Stomach (tissue), 9 donors: ENCODE results near the gene EIF4A2. TPM values are rescaled to one million over a fixed set of nuclear protein-coding genes. Genes with fewer than 3 reads are reported as not detected.

Experiments
- DNase-seq, 2 donors: peaks; one replicate each; pipeline versions ENCODE4 v3.0.0 to v3.0.0-alpha.2; 2013 to 2019
- H3K27ac ChIP-seq, 5 donors: fragments of 200-600 bp in 4 of 5; sonication (generic) in 4 of 5; one replicate each; pipeline ENCODE4 v1.5.1; 2013 to 2019; ENCODE audit warnings: mild to moderate bottlenecking in 1 of 5, moderate library complexity in 1 of 5
- H3K27me3 ChIP-seq, 3 donors: fragments of 200-600 bp; sonication (generic); one replicate each; pipeline ENCODE4 v1.5.1; 2017 to 2019; ENCODE audit warnings: mixed run types in 1 of 3
- H3K36me3 ChIP-seq, 4 donors: fragments of 200-600 bp; sonication (generic); 1 replicate in 3 of 4; 2 replicates in 1 of 4; pipeline ENCODE4 v1.5.1; 2016 to 2019
- H3K4me1 ChIP-seq, 4 donors: fragments of 200-600 bp; sonication (generic); one replicate each; pipeline ENCODE4 v1.5.1; 2016 to 2019
- H3K4me3 ChIP-seq, 4 donors: fragments of 200-600 bp; sonication (generic) in 3 of 4; one replicate each; pipeline ENCODE4 v1.5.1; 2016 to 2019; ENCODE audit warnings: mild to moderate bottlenecking in 1 of 4
- H3K9me3 ChIP-seq, 4 donors: fragments of 200-600 bp; sonication (generic); one replicate each; pipeline ENCODE4 v1.5.1; 2016 to 2019
- EP300 ChIP-seq: sonication (generic); formaldehyde crosslinking; IDR thresholded peaks from one replicate; pipeline ENCODE4 v1.6.1; 2017; ENCODE audit warnings: antibody characterized with exemption
- POLR2A ChIP-seq, 4 donors: fragments of 450-650 bp; IDR thresholded peaks; one replicate each; pipeline ENCODE4 v1.6.1; 2016; ENCODE audit warnings: antibody characterized with exemption in 4 of 4, control low read depth in 2 of 4, mild to moderate bottlenecking in 1 of 4, moderate library complexity in 1 of 4
- POLR2AphosphoS5 ChIP-seq, 3 donors: sonication (generic); formaldehyde crosslinking; IDR thresholded peaks; one replicate each; pipeline ENCODE4 v1.6.1; 2016; ENCODE audit warnings: antibody characterized with exemption in 3 of 3
- WGBS, 5 donors: extraction: QIAGEN DNeasy Blood & Tissue Kit in 3 of 5; methylation state at CpG; one replicate each; pipeline versions ENCODE4 v1.1.5 to v1.1.7; 2013 to 2018; 5-methylcytosine and 5-hydroxymethylcytosine counted together
- intact Hi-C: fragments of 100-400 bp; cut with DNase I; formaldehyde crosslinking; loops from one replicate; pipeline ENCODE4 v1.15.1; 2023; ENCODE audit warnings: low total_unique reads
- polyA plus RNA-seq, 3 donors: library from polyadenylated mRNA; stranded (reverse); fragments of 200-250 nt; gene quantifications; one replicate each; pipeline ENCODE4 v1.2.3, GENCODE V29; 2013
- total RNA-seq, 5 donors: library from RNA; depleted of rRNA; stranded (reverse); fragments of >200 nt; gene quantifications; one replicate each; pipeline versions ENCODE4 v1.1.0 to v1.2.3, GENCODE V29; 2014 to 2016
- TF ChIP-seq, protein P1 (sequence below), 7 experiments: fragments of 450-650 bp in 4 of 7; fragments of 200-600 bp in 3 of 7; sonication (generic) in 3 of 7; IDR thresholded peaks; one replicate each; pipeline ENCODE4 v1.5.1; 2016 to 2019; ENCODE audit warnings: antibody characterized with exemption in 7 of 7, control low read depth in 2 of 7, mild to moderate bottlenecking in 1 of 7
- donor health status: healthy with polysubstance abuse.
- donor health status: Bipolar disorder and iron deficiency.
- donor health status: healthy.

Gene EIF4A2
- total and polyA plus RNA-seq, 8 donors = 165 to 1,058 (median 391) TPM

DNA sequence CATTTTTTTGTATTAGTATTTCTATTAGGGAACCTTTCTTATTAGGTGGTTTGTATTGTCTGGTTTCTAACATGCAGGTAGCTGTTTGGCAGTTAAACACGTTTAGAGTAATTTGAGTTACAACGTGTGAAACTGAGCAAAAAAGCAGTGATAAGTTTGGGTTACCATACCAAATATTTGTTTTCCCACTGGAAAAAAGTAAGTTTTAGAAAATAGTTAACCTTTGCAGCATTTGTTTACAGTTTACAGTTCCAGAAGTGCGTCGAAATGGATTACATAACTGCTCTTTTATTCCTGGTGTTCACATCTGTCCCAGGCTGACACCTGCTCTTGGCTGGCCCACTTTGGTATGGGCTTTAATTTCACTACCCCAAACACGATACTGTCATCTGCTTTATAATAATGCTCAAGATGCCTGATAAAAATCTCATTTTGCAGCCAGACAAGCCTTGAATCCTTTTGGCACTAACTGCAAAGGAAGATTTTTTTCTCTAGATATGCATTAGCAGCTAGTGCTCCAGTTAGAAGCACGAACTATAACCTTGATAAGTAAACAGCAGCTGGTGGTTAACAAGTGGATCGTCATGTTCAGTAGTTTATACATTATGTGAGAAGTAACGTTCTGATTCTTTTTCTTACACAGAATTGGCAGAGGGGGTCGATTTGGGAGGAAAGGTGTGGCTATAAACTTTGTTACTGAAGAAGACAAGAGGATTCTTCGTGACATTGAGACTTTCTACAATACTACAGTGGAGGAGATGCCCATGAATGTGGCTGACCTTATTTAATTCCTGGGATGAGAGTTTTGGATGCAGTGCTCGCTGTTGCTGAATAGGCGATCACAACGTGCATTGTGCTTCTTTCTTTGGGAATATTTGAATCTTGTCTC is 5.3 kb downstream of the EIF4A2 start:
- peaks cover 40 to 62% (median 51%) of the 10 kb centered on the region in 4 donors for H3K4me1 ChIP-seq
- DNase-seq = no peak
- intact Hi-C loops = loop anchor here (10.0 kb wide), 1 partner anchor 214 kb away; the partner anchor contains the start of gene DNAJB11
- no peaks in the 10 kb centered on the region for H3K27me3 ChIP-seq
- H3K27ac ChIP-seq = peak overlapping the region in 1 of 5 donors; percentile 16
- WGBS, 5 donors = 35 to 43% (median 38%) methylated on average over 13 of the region's 13 CpGs
- peaks cover 58 to 90% (median 78%) of the 10 kb centered on the region in 4 donors for H3K36me3 ChIP-seq
- H3K4me3 ChIP-seq = peak overlapping the region in 2 of 4 donors; percentile 74 to 98
- H3K9me3 ChIP-seq = no peaks in the 10 kb centered on the region
- TF ChIP-seq POLR2AphosphoS5 (IDR thresholded peaks at IDR 0.05) (no peak), EP300 (no peak), POLR2A (IDR thresholded peaks at IDR 0.05) (no peak)
- TF ChIP-seq, protein P1, sequence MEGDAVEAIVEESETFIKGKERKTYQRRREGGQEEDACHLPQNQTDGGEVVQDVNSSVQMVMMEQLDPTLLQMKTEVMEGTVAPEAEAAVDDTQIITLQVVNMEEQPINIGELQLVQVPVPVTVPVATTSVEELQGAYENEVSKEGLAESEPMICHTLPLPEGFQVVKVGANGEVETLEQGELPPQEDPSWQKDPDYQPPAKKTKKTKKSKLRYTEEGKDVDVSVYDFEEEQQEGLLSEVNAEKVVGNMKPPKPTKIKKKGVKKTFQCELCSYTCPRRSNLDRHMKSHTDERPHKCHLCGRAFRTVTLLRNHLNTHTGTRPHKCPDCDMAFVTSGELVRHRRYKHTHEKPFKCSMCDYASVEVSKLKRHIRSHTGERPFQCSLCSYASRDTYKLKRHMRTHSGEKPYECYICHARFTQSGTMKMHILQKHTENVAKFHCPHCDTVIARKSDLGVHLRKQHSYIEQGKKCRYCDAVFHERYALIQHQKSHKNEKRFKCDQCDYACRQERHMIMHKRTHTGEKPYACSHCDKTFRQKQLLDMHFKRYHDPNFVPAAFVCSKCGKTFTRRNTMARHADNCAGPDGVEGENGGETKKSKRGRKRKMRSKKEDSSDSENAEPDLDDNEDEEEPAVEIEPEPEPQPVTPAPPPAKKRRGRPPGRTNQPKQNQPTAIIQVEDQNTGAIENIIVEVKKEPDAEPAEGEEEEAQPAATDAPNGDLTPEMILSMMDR (IDR thresholded peaks at IDR 0.05) = no peak

DNA sequence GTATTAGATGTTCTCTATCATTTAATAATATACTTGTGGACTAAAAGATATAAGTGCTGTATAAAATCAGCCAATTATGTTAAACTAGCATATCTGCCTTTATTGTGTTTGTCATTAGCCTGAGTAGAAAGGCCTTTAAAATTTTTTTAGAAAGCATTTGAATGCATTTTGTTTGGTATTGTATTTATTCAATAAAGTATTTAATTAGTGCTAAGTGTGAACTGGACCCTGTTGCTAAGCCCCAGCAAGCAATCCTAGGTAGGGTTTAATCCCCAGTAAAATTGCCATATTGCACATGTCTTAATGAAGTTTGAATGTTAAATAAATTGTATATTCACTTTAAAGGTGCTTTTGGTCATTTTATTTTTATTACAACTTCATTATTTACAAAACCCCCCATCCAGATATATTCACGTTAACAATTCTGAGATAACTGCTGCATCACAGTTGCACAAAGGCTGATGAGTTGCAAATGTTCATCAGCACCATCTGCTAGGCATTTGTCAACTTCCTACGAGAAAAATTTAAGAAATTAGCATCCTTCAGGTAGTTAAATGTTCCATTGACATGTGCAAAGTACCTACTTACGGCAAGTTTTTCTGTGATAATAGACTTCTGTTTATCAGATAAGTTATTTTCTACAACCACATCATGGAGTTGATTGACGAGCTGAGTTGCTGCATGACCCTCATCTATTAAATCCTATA is 6.3 kb downstream of the EIF4A2 start:
- Histone ChIP-seq H3K27me3 (no peaks in the 10 kb centered on the region), H3K27ac (no peak overlapping the region), H3K4me1 (peaks cover 38 to 58% (median 48%) of the 10 kb centered on the region in 4 donors), H3K4me3 (no peak overlapping the region), H3K36me3 (peaks cover 60 to 94% (median 82%) of the 10 kb centered on the region in 4 donors), H3K9me3 (no peaks in the 10 kb centered on the region)
- TF ChIP-seq POLR2AphosphoS5 (IDR thresholded peaks at IDR 0.05) (no peak), EP300 (no peak), POLR2A (IDR thresholded peaks at IDR 0.05) (no peak)
- TF ChIP-seq, protein P1 (IDR thresholded peaks at IDR 0.05) = no peak
- DNase-seq = no peak
- WGBS, 5 donors = 28 to 47% (median 39%) methylated on average over 4 of the region's 4 CpGs
- intact Hi-C loops = loop anchor here (10.0 kb wide), 1 partner anchor 215 kb away; the partner anchor contains the start of gene DNAJB11

DNA sequence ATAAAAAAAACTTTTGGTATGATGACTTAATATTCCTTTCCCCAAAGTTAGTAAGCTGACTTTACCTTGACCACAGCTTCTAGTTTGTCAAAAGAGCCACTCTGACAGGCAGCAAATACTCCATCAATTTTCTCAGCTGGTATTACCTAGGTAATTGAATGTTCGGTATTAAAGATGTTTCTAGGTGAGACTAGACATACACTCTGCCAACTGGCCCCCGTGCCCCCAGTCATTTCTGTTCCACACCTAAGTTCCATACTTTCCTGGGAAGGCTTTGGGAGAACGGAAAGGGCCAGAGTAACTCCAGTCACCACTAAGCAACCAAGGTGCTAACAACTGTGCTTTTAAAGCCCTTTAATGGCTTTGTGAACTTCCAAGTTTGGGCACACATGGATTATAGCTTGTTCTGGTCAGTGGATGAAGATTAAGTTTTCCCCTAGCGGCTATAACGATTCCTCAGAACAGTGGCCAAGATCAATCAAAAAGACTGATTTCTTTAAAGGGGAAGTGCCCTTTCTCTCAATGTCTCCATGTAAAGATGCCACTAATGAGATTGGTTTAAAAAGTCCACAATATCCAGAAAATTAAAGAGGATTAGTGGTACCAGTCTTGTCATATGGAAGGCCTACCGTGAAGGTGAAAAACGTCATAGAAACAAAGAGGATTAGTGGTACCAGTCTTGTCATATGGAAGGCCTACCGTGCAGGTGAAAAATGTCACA is 7.0 kb downstream of the EIF4A2 start:
- 48 to 55% (median 51%) methylated on average over 8 of the region's 8 CpGs for WGBS, 5 donors
- peak overlapping the region in 3 of 5 donors; percentile 7 to 13 (median 11) for H3K27ac ChIP-seq
- H3K4me3 ChIP-seq = no peak overlapping the region
- H3K9me3 ChIP-seq = no peaks in the 10 kb centered on the region
- peak in 1 of 3 donors; percentile 14 for TF ChIP-seq POLR2AphosphoS5 (IDR thresholded peaks at IDR 0.05)
- TF ChIP-seq EP300 = no peak
- no peaks in the 10 kb centered on the region for H3K27me3 ChIP-seq
- peaks cover 31 to 51% (median 41%) of the 10 kb centered on the region in 4 donors for H3K4me1 ChIP-seq
- DNase-seq = no peak
- intact Hi-C loops = no loop called here
- peaks cover 53 to 91% (median 76%) of the 10 kb centered on the region in 4 donors for H3K36me3 ChIP-seq

DNA sequence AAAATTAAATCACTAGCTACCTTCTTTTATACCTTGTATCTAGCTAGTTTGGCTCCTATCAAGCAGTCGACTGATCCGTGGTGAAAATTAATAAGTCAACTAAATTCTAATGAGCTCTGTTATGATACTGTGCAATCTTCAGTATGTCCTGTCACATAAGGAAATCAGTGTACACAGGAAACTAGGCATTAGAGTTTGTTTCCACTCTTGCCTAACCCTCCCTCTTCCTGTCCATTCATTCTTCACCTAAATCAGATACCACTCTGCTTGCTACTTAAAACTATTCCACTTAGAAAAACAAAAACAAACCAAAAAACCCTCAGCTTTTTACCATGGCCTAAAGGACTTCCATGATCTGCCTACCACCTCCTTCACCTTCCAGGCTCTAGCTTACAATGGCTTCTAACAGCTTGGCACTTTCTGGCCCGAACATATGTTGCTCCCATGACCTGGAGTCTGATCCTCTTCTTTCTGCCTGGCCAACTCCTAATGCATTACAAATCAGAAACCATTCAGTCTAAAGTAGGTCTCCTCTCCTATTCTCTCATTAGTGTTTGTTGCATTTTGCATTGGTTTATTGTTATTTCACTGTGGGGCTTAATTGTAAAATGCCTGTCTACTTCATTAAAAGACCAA is 15.0 kb downstream of the EIF4A2 start:
- no peak for TF ChIP-seq EP300
- no peak for TF ChIP-seq POLR2AphosphoS5 (IDR thresholded peaks at IDR 0.05)
- TF ChIP-seq POLR2A (IDR thresholded peaks at IDR 0.05) = no peak
- TF ChIP-seq, protein P1 (IDR thresholded peaks at IDR 0.05) = no peak
- intact Hi-C loops = no loop called here
- H3K4me3 ChIP-seq = no peak overlapping the region
- no peaks in the 10 kb centered on the region for H3K27me3 ChIP-seq
- 78 to 89% (median 83%) methylated on average over 3 of the region's 3 CpGs for WGBS, 5 donors
- peaks cover 7 to 82% (median 68%) of the 10 kb centered on the region in 4 donors for H3K36me3 ChIP-seq
- no peak overlapping the region for H3K27ac ChIP-seq
- no peaks in the 10 kb centered on the region for H3K9me3 ChIP-seq
- H3K4me1 ChIP-seq = peaks cover 0 to 6% (median 0%) of the 10 kb centered on the region in 4 donors
- DNase-seq = no peak
